Hematopoietic multipotent progenitor cell treated with erythropoietin and hydrocortisone succinate and interleukin-3 and kit ligand, for 15 days (in vitro differentiated cells): Measurements from ENCODE around the gene BEGAIN.

Experiments used
- DNase-seq: peaks from one replicate; pipeline ENCODE4 v3.0.0-alpha.2; 2015; ENCODE audit warnings: low spot score

The BEGAIN gene

DNA sequence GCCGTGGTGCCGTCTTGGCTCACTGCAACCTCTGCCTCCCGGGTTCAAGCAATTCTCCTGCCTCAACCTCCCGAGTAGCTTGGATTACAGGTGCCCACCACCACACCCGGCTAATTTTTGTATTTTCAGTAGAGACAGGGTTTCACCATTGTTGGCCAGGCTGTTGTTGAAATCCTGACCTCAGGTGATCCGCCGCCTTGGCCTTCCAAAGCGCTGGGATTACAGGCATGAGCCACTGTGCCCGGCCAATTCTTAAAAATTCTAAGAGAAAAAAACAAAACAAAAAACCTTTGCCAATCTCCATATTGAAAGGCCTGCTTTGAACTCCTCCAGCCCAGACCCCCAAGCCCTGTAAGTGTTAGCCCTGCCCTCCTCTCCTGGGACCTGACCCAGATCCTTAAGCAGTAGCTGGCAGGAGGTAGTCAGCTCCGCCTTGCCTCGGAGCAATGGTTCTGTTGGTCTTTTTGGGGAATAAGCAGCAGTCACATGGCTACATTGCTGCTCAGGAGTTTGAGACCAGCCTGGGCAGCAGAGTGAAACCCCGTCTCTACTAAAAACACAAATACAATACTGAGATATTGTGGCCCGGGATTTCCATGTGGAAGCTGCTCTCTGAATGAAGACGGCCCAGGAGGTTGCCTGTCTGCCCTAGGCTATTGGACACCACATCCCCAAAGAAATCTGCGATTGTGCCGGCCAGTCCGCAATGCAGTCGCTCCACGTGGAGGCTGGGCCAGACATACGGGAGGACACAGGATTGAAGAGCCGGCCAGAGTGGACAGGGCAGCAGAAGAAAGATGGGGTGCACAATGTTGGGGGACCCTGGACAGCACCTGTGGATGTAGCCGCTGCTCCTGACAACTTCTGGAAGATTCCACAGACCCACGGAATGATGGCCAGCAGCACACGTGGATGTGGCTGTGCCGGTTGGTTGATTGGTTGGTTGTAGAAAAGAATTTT is 28.8 kb upstream of the BEGAIN start:
- DNase-seq: no peak

- no peak for DNase-seq
Measured at GRCh38 chr14:100614803-100615202, 27.6 kb upstream of the BEGAIN start.

DNA sequence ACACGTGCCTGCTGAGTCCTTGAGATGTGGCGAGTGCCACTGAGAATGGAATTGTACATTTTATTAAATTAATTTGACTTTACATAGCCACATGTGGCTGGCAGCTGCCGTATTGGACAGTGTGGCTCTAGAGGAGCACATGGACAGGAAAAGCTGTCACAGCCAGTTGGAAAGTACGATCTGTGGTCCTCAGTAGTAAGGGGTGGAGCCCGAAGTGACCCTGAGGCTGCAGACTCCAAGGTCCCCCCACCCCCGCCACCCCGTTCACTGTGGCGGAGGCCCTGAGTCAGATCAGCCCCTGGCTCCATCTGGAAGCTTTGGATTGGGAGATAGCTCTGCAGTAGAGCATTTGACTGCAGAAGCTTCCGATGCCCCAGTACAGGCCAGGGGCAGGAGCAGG is 25.8 kb upstream of the BEGAIN start:
- DNase-seq: no peak

GRCh38 chr14:100611811-100612480 is 24.7 kb upstream of the BEGAIN start:
- DNase-seq: no peak

DNA sequence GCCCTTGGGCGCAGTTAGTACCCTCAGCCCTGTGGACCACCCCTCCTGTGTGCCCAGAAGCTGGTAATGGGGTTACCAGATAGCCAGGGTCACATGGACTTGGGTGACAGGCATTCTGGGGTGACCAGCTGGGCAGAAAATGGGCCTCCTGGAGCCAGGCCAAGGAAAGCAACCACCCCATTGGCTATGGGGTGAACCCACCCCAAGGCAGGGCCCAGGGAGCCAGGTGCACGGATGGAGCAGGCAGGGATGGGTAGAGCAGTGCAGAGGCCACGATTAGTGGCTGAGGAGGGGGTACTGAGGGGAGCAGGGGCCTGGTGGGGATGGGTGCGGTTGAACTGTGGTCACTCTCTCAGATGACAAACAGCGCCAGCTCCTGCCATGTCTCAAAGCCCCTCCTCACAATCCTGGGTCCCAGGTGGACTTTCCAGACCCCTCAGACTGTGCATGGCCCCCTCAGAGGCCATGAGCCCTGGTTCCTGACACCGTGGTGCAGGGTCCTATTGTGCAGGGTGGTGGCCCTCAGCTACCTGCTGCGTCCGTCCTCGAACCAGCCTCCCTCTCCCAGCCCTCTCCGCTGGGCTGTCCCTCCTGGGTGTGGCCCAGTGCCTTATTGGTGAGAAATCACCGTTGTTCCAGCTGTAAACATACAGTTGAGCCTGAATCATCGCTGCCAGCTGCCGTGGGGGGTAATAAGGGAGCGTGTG is 23.4 kb upstream of the BEGAIN start:
- no peak for DNase-seq

- DNase-seq: no peak
Measured at GRCh38 chr14:100609941-100610391, 22.7 kb upstream of the BEGAIN start.

GRCh38 chr14:100609331-100609870 is 22.2 kb upstream of the BEGAIN start:
- DNase-seq: no peak

DNA sequence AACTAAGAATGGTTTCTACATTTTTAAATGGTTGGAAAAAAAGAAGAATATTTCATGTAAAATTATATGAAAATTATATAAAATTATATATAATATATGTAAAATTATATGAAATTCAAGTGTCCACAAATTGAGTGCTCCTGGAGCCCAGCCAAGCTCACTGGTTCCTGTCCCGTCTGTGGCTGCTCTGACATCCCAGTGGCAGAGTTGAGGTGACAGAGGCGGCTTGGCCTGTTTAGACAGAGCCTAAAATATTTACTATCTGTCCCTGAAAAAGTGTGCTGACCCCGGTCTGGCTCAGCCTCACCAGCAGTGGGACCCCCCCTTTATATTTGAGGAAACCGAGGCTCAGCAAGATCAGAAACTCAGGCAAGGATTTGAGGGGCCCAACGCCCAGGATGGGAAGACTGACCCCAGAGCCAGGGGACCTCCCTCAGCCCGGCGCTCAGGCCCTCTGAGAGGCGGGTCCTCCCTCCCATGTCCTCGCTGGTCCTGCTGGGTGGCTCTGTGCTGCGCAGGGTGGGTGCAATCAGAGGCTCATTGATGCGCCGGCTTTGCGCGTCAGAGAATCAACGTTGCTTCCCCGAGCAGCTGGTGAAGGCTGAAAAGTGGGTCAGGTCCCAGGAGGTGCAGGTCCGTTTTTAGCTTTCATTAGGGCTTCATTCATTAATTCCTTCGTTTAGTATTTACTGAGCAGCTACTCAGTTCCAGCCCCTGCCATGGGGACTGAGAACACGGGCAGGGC is 21.5 kb upstream of the BEGAIN start:
- no peak for DNase-seq

DNA sequence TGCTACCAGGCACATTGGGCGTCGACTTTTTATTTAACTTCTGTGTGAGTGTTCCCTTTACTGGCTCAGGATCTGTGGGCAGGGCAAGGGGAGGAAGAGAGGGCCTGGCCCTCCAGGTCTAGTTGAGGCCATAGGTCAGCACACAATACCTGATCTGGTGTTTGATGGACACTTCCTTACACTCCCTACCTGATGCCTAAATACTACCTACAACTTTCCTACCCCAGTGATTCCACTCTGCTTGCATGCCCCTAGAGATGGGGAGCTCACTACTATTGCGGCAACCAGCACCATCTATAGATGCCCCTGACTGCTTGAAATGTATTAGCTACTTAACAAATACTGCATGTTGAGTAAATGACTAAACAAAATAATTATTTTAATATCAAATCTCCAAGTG is 20.8 kb upstream of the BEGAIN start:
- DNase-seq: no peak

DNA sequence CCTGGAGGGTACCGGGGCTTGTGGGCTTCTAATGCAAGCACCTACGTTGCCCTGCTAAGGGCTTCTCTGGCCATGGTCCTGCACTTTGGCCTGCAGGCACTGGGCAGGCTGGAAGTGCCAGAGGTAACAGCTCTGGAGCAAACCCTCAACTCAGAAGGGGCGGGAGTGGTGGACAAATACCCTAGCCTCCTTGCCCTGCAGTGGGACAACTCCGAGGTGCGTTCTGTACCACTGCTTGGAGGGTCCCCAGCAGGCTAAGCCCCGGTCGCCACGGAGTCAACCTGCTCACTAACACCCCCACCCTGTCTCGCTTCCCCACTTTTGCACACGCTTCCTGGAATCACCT is 20.4 kb upstream of the BEGAIN start:
- no peak for DNase-seq

GRCh38 chr14:100606687-100607610 is 19.7 kb upstream of the BEGAIN start:
- no peak for DNase-seq

GRCh38 chr14:100605706-100606686 is 18.8 kb upstream of the BEGAIN start:
- no peak for DNase-seq

DNA sequence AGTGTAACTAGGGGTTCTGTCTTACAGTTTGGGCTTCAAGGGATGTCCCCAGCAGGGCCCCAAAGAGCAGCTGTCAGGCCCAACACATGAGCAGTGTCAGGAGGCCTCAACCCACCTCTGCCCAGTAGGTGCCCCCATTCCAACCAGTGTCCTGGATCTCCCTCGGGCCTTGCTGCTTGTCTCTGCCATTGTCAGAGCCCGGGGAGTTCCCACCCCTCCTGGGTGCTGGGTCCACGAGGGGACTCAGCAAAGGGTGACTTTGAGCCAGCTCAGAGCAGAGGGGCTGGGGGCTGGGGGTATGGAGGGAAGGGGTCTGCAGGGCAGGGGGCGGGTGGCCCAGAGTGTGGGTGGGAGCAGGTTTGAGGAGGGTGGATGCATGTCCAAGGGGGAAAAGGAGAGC is 18.0 kb upstream of the BEGAIN start:
- no peak for DNase-seq

GRCh38 chr14:100604709-100605108 is 17.5 kb upstream of the BEGAIN start:
- DNase-seq: no peak

DNA sequence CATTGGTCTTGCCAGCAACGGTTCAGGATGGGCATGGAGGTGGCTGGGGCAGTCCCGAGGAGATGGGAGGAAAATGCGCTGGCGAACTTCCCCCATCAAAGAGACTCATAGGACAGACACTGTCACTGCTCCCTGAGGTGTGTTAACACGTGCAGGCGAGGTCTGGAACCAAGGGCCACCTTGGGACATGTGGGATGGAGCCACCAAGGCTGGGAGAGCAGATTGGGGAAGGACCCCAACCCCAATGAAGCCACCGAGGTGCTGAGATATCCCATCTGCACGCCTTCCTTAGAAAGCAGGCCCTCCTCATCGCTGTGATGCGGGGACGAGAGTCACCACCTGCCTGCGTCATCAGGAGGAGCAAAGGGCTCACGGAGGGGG is 16.9 kb upstream of the BEGAIN start:
- DNase-seq: no peak

DNA sequence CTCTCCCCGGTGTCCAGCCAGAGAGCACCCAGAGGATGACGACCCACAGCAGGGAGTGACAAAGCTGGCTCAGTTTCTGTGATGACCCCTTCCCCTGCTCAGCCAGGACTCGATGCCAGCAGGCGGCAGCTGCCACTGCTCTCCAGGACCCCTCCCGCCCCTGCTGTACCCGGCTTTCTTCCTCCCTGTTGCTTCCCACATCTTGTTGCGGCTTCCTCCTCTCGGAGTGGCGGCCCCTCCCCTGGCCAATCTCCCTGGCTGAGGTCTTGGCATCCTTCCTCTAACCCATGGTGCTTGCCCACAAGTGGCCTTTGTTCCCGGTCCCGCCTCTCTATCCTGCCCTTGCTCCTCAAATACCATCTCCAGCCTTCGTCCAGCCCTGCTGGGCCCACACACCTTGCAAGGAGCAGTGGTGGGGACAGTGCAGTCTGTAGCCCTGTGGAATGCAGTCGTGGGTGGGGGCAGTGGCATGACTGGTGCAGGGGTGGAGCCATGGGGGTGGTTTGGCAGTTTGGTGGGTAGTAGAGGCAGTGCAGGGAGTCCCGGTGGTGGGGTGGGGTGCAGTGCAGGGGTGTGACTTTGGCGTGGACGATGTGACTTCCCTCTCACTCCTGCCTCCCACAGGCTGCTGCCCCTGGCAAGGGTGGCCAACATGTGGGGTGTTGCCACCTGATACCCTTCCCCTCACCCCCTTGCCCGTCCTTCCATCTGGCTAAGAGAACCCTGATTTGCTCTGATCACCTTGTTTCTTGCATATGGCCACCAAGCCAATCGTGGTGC is 16.3 kb upstream of the BEGAIN start:
- DNase-seq: no peak

- DNase-seq: no peak
Measured at GRCh38 chr14:100602621-100603230, 15.5 kb upstream of the BEGAIN start.

DNA sequence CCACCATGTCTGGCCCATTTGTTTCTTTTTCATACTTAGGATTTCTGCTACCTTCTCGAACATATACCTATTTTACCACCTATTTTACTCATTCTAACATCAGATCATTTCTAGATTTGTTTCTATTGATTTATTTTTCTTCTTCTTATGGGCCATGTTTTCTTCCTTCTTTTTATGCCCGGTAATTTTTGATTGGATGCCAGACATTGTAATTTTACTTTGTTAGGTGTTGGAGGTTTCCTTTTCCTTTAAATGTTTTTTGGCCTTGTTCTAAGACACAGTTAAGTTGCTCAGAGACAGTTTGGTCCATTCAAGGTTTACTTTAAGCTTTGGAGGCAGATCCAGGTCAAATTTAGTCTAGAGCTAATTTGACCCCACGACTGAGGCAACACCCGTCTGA is 14.7 kb upstream of the BEGAIN start:
- DNase-seq: no peak
